NOMO-1 treated with DMSO at 0.1 percent for 48 hours (cell line): ENCODE data around the gene CD2BP2.
A peak's percentile ranks its signal among the peaks of the same experiment; 100 is the strongest.

Experiments
- DNase-seq: peaks from one replicate; lab custom pipeline; 2025; ENCODE audit not compliant: unreplicated experiment; lab: John Stamatoyannopoulos, UW

CD2BP2 gene

DNA sequence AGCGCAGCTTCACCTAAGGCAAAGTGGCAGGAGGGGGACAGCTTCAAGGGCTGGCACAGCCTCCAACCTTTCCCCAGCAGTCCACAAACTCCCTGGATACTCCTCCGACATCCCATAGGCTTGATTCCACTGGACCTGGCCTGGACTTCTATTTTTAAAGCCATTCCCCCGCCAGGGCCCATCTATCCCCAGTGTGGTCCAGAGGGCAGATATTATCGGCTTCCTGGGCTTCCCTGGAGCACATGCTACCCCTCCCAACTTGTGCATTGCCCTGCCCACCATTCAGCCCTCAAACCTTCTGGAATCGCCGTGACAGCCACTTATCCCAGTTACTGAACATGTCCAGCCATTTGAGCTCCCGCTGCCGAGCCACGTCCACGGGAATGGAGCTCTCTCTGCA is 10.1 kb upstream of the CD2BP2 start:
- DNase-seq = no peak

DNA sequence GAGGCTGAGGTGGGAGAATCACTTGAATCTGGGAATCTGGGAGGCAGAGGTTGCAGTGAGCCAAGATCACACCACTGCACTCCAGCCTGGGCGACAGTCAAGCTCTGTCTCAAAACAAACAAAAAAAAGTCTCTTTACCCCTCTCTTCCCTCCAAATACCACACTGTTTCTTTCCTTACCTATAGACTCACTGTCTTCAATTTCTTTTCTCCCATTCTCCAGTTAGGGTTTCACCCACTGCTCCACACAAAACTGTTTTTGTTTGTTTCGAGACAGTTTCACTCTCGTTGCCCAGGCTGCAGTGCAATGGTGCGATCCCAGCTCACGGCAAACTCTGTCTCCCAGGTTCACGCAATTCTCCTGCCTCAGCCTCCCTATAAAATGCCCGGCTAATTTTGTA is 6.1 kb upstream of the CD2BP2 start:
- no peak for DNase-seq

GRCh38 chr16:30359871-30360170 is 4.7 kb upstream of the CD2BP2 start:
- DNase-seq = no peak

DNA sequence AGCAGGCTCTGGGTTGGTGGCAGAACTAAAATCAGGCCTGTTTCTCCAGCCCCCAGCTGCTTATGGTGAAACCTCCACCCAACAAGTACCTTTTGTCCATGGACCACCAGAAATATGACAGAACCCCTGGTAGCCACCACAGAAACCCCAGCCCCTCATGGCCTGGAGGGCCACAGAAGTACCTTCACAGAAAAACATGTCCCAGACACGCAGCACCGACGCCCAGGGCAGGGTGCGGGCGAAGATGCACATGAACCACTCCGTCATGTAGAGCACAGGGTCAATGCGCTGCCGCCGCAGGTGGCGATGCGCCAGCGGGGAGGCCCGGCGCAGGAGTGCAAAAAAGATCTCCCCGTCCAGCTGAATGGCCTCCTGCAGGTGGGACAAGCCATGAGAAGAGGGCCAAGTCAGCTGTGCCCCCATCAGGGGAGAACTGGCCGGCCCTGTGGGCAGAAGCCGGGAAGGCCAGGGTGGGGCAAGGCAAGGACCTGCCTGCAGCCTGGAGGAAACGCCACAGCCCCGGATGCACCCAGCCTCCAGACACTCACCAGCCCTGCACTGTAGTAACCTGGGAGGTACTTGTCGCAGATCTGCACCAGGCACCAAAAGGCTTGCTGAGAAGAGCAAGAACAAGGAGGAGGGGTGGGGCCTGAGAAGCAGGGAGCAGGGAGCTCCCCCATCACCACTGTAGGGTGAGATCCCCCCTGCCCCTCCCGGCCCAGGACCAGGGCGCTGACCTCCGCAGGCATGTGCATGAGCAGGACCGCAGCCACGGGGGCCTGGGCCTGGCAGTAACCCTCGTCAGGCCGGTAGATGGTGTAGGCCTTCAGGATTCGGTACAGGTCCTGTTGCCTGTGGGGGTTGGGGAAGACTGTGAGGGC is 4.1 kb upstream of the CD2BP2 start:
- no peak for DNase-seq

- DNase-seq = no peak
Measured at GRCh38 chr16:30358577-30358936, 3.4 kb upstream of the CD2BP2 start.

DNA sequence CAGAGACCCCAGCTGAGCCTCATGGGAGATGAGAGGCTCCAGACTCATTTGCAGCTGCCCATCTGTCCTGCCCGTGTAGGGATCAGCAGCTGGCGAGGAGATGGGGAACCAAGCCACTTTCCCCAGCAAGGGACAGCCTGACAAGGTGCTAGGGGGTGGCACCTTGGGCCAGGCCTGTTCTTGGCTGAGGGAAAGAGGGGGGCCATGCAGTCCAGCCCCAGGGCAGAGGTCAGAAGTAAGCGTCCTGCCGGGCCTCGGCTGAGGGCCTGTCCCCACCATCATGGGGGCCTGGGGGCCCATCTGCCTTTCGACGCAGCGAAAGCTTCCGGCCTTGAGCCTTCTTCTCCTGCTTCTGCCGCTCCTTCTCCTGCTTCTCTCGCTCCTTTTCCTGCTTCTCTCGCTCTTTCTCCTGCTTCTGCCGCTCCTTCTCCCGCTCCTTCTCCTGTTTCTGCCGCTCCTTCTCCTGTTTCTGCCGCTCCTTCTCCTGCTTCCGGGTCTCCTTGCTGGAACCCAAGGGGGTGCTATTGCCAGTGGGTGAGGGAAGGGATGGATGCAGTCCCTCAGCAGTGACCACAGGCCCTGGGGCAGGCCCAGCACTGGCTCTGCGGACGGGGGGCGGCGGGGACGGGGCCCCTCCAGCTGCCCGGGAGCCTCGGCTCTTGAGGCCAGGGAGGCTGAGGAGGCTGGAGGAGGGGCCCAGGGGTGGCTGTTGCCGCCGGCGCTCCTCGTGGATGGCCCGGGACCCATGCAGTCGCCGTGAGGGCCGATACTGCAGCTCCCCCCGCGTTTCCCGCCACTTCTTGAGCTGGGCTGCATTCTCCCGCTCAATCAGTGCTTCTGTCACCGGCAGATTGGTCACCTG is 2.8 kb upstream of the CD2BP2 start:
- no peak for DNase-seq

- no peak for DNase-seq
Measured at GRCh38 chr16:30357085-30357714, 2.1 kb upstream of the CD2BP2 start.

DNA sequence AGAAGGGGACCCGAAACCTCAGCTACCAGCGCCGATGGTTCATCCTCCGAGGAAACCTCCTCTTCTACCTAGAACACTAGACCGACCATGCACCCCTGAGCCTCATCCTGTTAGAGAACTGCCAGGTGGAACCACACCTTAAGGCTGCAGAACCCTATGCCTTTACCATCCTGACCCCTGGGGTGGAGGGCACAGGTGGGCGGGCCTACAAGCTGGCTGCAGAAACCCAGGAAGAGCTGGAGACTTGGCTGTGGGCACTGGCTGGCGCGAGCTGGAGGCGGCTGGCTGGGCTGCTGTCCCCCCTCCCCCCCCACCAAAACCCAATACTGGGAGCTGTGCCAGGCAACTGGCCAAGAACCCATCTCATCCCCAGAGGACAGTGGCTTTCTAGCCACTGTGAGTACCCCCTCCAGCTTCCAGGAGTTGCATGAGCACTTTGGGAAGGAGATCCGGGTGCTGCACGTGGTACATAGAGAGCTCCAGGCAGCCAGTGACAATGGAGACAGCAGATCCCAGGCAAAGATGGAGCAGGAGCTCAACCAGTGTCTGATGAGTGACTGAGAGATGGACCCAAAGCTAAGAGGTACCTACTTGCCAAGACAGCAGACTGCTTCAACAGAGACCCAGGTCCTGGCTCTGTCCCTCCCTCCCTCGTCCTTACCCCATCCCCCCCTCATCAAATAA is 1.4 kb upstream of the CD2BP2 start:
- no peak for DNase-seq

DNA sequence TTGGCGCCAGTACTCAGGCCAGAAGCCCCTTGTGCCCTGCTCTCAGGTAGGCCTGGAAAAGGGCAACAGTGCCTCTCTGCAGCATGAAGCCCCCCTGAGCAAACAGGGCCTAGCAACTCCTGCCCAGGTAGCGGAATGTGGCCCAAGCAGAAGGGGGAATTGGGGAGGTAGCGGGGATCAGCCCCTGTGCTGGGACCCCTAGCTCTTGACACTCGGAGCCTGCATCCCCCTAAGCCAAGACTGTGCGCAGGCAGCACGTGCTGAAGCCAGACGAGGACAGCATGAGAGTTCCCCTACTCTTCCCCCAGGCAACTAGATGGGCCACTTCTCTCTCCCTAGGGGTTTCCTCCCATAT is 823 bp upstream of the CD2BP2 start:
- no peak for DNase-seq

DNA sequence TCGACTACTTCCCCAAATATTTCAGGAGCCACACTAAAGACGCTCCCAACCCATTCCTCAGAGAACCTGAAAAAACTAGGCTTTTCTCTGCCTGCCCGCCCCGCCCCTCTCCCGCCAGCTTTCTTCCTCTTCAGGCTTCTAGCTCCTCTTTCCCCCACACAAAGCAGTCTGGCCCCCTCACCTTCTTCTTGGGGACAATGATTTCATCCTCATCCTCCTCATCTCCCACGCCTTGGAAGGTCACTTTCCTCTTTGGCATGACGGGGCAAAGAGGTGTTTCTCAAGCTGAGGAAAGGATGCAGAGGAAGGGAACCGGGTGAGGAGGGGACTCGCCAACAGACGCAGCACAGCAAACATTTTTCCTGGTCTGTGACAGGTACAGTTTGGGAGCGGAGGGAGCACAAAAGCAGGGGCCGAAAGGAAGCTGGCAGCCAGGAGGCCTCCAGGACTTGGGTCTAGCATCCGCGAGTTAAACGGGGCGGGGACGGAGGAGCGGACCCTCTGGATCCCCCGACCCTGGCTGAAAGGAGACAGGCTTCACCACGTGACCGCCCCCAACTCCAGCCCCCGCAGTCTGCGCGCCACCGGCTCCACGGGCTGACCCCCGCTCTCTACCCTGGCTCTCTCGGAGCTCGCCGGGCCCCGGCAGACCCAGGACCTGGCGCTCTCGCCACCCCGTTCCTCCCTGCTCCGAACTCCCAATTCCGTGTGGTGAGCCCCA is 525 bp downstream of the CD2BP2 start:
- peak; percentile 14 for DNase-seq

DNA sequence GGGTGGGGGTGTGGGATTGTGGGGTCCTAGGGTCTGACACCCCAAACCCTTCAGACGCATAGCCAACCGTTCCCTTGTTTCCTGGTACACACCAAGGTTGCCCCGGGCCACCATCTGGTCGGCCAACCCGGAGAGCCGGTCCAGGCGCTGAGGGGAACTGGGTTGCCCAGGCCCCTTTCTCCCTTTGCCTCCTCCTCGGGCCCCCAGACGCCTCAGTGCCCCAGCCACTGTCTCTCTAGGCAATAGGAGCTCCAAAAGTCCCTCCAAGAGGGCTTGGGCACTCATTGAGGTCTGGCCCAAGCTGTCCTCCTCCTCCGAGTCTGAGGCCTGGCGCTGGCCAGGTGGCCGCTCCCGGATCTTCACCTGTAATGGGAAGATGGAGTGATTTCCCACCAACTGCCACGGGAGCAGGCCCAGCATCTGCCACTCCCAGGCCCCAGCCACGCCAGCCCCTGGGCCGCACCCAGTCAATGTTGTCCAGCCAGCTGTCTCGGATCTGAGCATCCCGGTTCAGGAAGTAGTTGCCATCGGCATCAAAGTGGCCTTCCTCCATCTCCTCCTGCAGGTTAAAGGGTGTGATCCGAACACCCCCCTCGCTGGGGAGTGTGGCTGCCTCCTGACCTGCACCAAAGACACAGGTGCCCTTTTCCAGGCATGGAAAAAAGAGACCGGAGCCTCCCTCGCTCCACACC is 1.5 kb downstream of the CD2BP2 start:
- DNase-seq = no peak

- DNase-seq = no peak
Measured at GRCh38 chr16:30352488-30353401, 2.4 kb downstream of the CD2BP2 start.

GRCh38 chr16:30351586-30352419 is 3.3 kb downstream of the CD2BP2 start:
- DNase-seq = no peak

DNA sequence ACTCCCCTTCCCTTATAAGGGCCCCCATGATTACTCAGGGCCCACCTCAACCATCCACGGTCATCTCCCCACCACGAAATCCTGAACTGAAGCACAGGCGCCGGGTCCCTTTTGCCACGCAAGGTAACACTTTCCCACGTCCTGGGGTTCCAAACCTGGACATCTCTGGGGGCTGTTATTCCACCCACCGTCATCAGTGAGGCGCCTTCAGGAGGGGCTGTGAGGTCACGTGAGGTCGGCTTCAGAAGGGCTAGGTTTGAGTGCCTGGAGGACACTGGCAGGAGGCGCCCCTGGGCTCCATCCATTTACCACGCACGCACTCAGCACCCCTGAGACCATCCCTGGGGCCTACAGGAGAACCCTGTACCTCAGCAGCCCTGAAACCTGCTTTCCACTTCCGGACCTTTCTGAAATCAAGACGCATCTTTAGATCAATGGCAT is 4.1 kb downstream of the CD2BP2 start:
- DNase-seq = no peak

GRCh38 chr16:30350134-30350871 is 4.8 kb downstream of the CD2BP2 start:
- peak; percentile 72 for DNase-seq

DNA sequence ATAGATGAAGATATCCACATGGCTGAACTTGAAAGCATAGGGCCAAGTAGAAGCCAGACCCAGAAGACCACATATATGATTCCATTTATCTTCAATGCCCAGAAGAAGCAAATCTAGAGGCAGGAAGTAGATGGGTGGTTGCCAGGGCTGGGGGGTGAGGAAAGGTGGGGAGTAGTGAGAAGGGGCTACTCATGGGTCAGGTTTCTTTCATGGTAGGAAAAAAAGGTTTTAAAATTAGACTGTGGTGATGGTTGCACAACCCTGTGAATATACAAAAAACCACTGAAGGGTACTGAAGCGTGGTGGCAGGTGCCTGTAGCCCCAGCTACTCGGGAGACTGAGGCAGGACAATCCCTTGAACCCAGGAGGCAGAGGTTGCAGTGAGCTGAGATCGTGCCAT is 5.4 kb downstream of the CD2BP2 start:
- peak; percentile 62 for DNase-seq

- no peak for DNase-seq
Measured at GRCh38 chr16:30348929-30349328, 6.2 kb downstream of the CD2BP2 start.

GRCh38 chr16:30348113-30348512 is 7.0 kb downstream of the CD2BP2 start:
- DNase-seq = no peak
